Keratinocyte (primary cell): ENCODE data around the gene DCHS1. TPM values are rescaled to one million over a fixed set of nuclear protein-coding genes. Genes with fewer than 3 reads are reported as not detected.

Experiments used
- DNase-seq: peaks from one replicate; pipeline ENCODE4 v3.0.0-alpha.2; 2011; ENCODE audit warnings: low read depth, missing footprints, low spot score
- FAIRE-seq: peaks from 2 replicates; lab custom pipeline; 2011; peaks lifted over from hg19 to GRCh38; lab: Jason Lieb, UNC
- H2AFZ ChIP-seq: 2 replicates; pipeline ENCODE4 v1.6.0; 2012; ENCODE audit warnings: low read length, control low read depth, inconsistent platforms; ENCODE audit not compliant: control insufficient read depth
- H3K27ac ChIP-seq: 2 replicates; pipeline ENCODE4 v1.5.1; 2011; ENCODE audit warnings: low read length; ENCODE audit not compliant: control insufficient read depth, insufficient read depth
- H3K27me3 ChIP-seq: 3 replicates; pipeline ENCODE4 v1.6.0; 2011; ENCODE audit warnings: low read length; ENCODE audit not compliant: control insufficient read depth, insufficient read depth; ENCODE audit errors: extremely low read depth
- H3K36me3 ChIP-seq, 2 experiments: 2 replicates in 1 of 2; 3 replicates in 1 of 2; pipeline ENCODE4 v1.5.1; 2011; ENCODE audit warnings: low read length in 2 of 2, mild to moderate bottlenecking in 1 of 2; ENCODE audit not compliant: control insufficient read depth in 2 of 2, insufficient read depth in 2 of 2; ENCODE audit errors: extremely low read depth in 1 of 2
- H3K4me1 ChIP-seq: 3 replicates; pipeline ENCODE4 v1.5.1; 2011; ENCODE audit warnings: low read length; ENCODE audit not compliant: control insufficient read depth, insufficient read depth; ENCODE audit errors: extremely low read depth
- H3K4me2 ChIP-seq: 3 replicates; pipeline ENCODE4 v1.6.0; 2011; ENCODE audit warnings: low read depth, low read length; ENCODE audit not compliant: control insufficient read depth, insufficient read depth; ENCODE audit errors: extremely low read depth
- H3K4me3 ChIP-seq, 3 experiments: fragments of 200-600 bp in 1 of 3; sonication (generic) in 1 of 3; 2 replicates in 2 of 3; 3 replicates in 1 of 3; pipeline ENCODE4 v1.5.1; 2011 to 2016; ENCODE audit warnings: low read length in 3 of 3, mild to moderate bottlenecking in 3 of 3, control low read depth in 2 of 3, inconsistent platforms in 1 of 3, low read depth in 1 of 3, mixed read lengths in 1 of 3, mixed run types in 1 of 3, moderate library complexity in 1 of 3; ENCODE audit not compliant: control insufficient read depth in 2 of 3, insufficient read depth in 2 of 3; ENCODE audit errors: extremely low read depth in 1 of 3
- H3K79me2 ChIP-seq: 2 replicates; pipeline ENCODE4 v1.6.0; 2012; ENCODE audit warnings: low read length; ENCODE audit not compliant: control insufficient read depth, insufficient read depth
- H3K9ac ChIP-seq: 3 replicates; pipeline ENCODE4 v1.6.0; 2011; ENCODE audit warnings: low read length; ENCODE audit not compliant: control insufficient read depth, insufficient read depth; ENCODE audit errors: extremely low read depth
- H3K9me1 ChIP-seq: 3 replicates; pipeline ENCODE4 v1.6.0; 2011; ENCODE audit warnings: low read length; ENCODE audit not compliant: control insufficient read depth, insufficient read depth; ENCODE audit errors: extremely low read depth
- H3K9me3 ChIP-seq: 2 replicates; pipeline ENCODE4 v1.5.1; 2012; ENCODE audit warnings: low read depth, low read length; ENCODE audit not compliant: control insufficient read depth
- H4K20me1 ChIP-seq: 3 replicates; pipeline ENCODE4 v1.6.0; 2011; ENCODE audit warnings: low read length; ENCODE audit not compliant: control insufficient read depth, insufficient read depth; ENCODE audit errors: extremely low read depth
- EZH2 ChIP-seq: IDR thresholded peaks from one replicate; pipeline ENCODE4 v1.6.1; 2012; ENCODE audit warnings: inconsistent platforms, mild to moderate bottlenecking, low read length, moderate library complexity
- dilution Hi-C: fragments of 300-500 bp; cut with MboI; formaldehyde crosslinking; loops from one replicate; pipeline ENCODE4 v1.7.0; 2020; ENCODE audit warnings: low sequenced_read_pairs; ENCODE audit not compliant: extremely low pct_ligation_motif_present
- polyA plus RNA-seq, 5 experiments: library from polyadenylated mRNA; depleted of rRNA in 3 of 5; stranded (reverse) in 3 of 5; stranded (forward) in 1 of 5; unstranded in 1 of 5; fragments of >200 nt; gene quantifications; 1 replicate in 1 of 5; 2 replicates in 3 of 5; 3 replicates in 1 of 5; pipeline versions ENCODE4 v1.2.1 to v1.2.3, GENCODE V29; 2011 to 2012; ENCODE audit warnings: missing spikeins in 2 of 5, low read depth in 1 of 5, low replicate concordance in 1 of 5
- TF ChIP-seq, protein P1 (sequence below), 3 experiments: IDR thresholded peaks in 1 of 3; conservative IDR thresholded peaks in 1 of 3; optimal IDR thresholded peaks in 1 of 3; 2 replicates in 2 of 3; 3 replicates in 1 of 3; pipeline versions ENCODE3 to v1.5.1; 2011; ENCODE audit warnings: low read length in 3 of 3, mild to moderate bottlenecking in 3 of 3, moderate library complexity in 2 of 3, control low read depth in 1 of 3, inconsistent platforms in 1 of 3; ENCODE audit not compliant: insufficient read depth in 2 of 3; ENCODE audit errors: extremely low read depth in 1 of 3

DCHS1 gene
- polyA plus RNA-seq, 1 donor (not counting 4 experiments of a cell fraction or from before 2014, with no cell fraction given): 0.03 TPM

DNA sequence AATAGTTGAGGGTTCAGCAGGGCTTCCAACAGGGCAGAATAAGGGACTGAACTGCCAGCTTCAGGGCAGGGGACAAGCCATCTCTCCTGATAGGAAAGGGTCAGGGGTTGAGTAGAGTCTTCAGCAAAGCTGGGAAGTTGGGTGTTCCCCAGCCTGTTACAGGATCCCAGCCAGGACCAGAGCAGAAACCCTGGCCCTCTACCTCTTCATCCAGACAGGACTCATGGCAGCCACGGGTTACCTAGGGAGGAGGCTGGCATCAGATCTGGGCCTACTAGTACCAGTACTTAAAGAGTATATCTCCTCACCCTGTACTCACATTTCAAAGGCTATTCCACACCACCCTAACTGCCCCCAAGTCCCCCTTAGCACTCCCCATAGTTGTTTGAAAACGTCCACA is 41.2 kb downstream of the DCHS1 start:
- H3K9ac ChIP-seq: no peak overlapping the region
- TF ChIP-seq, protein P1, sequence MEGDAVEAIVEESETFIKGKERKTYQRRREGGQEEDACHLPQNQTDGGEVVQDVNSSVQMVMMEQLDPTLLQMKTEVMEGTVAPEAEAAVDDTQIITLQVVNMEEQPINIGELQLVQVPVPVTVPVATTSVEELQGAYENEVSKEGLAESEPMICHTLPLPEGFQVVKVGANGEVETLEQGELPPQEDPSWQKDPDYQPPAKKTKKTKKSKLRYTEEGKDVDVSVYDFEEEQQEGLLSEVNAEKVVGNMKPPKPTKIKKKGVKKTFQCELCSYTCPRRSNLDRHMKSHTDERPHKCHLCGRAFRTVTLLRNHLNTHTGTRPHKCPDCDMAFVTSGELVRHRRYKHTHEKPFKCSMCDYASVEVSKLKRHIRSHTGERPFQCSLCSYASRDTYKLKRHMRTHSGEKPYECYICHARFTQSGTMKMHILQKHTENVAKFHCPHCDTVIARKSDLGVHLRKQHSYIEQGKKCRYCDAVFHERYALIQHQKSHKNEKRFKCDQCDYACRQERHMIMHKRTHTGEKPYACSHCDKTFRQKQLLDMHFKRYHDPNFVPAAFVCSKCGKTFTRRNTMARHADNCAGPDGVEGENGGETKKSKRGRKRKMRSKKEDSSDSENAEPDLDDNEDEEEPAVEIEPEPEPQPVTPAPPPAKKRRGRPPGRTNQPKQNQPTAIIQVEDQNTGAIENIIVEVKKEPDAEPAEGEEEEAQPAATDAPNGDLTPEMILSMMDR (optimal IDR thresholded peaks at IDR 0.05 in 1 of 3, IDR thresholded peaks at IDR 0.05 in 1 of 3, conservative IDR thresholded peaks at IDR 0.05 in 1 of 3; ENCODE audit: extremely low read depth in 1 of 3, insufficient read depth in 2 of 3, low read length in 3 of 3): no peak
- TF ChIP-seq EZH2: no peak
- no peak overlapping the region for H3K4me3 ChIP-seq
- dilution Hi-C loops: no loop called here
- H3K27ac ChIP-seq: no peak overlapping the region
- peaks cover 17% of the 10 kb centered on the region for H3K79me2 ChIP-seq
- H2AFZ ChIP-seq: no peak overlapping the region
- H3K4me2 ChIP-seq: no peak overlapping the region
- no peaks in the 10 kb centered on the region for H3K27me3 ChIP-seq
- no peaks in the 10 kb centered on the region for H3K9me1 ChIP-seq
- no peak for DNase-seq
- H4K20me1 ChIP-seq: no peaks in the 10 kb centered on the region
- peaks cover 34 to 42% of the 10 kb centered on the region in 2 experiments for H3K36me3 ChIP-seq
- FAIRE-seq: no peak
- H3K4me1 ChIP-seq: peaks cover 25% of the 10 kb centered on the region
- no peaks in the 10 kb centered on the region for H3K9me3 ChIP-seq

DNA sequence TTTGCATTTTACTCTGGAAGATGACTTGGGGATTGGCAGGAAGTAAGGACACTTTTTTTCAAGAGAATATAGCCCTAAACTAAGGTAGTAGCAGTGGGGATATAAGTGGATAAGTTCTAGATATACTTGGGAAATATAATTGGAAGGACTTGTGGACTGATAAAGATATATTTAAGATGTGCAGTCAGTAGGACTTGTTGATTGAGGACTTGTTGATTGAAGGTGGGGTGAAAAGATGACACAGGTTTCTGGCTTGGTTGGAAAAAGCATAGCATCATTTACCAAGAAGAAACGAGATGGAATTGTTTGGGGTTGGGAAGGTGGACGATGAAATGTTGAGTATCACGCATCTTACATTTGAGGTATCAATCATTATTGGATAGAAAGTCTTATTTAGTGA is 42.1 kb downstream of the DCHS1 start:
- no peaks in the 10 kb centered on the region for H4K20me1 ChIP-seq
- H3K36me3 ChIP-seq: peaks cover 42 to 51% of the 10 kb centered on the region in 2 experiments
- no peak overlapping the region for H3K4me3 ChIP-seq
- DNase-seq: no peak
- no peaks in the 10 kb centered on the region for H3K27me3 ChIP-seq
- H3K9ac ChIP-seq: no peak overlapping the region
- no peak overlapping the region for H3K4me2 ChIP-seq
- H3K79me2 ChIP-seq: peaks cover 19% of the 10 kb centered on the region
- H3K9me1 ChIP-seq: no peaks in the 10 kb centered on the region
- FAIRE-seq: no peak
- no peaks in the 10 kb centered on the region for H3K9me3 ChIP-seq
- peaks cover 24% of the 10 kb centered on the region for H3K4me1 ChIP-seq
- TF ChIP-seq, protein P1 (optimal IDR thresholded peaks at IDR 0.05 in 1 of 3, IDR thresholded peaks at IDR 0.05 in 1 of 3, conservative IDR thresholded peaks at IDR 0.05 in 1 of 3; ENCODE audit: extremely low read depth in 1 of 3, insufficient read depth in 2 of 3, low read length in 3 of 3): no peak
- TF ChIP-seq EZH2: no peak
- no peak overlapping the region for H2AFZ ChIP-seq
- dilution Hi-C loops: no loop called here
- H3K27ac ChIP-seq: peak overlapping the region; percentile 86
